AG10803 (cell line): ENCODE measurements around the gene LMTK3.

Experiments used
- DNase-seq: peaks from one replicate; pipeline ENCODE4 v3.0.0; 2010; ENCODE audit warnings: low read depth
- H3K4me3 ChIP-seq: 2 replicates; pipeline ENCODE4 v1.5.1; 2011; ENCODE audit warnings: mild to moderate bottlenecking, low read length, control low read depth
- TF ChIP-seq, protein P1 (sequence below): conservative IDR thresholded peaks from 2 replicates; pipeline ENCODE4 v1.5.1; 2011; ENCODE audit warnings: mild to moderate bottlenecking, low read length, control low read depth, inconsistent platforms

The LMTK3 gene

DNA sequence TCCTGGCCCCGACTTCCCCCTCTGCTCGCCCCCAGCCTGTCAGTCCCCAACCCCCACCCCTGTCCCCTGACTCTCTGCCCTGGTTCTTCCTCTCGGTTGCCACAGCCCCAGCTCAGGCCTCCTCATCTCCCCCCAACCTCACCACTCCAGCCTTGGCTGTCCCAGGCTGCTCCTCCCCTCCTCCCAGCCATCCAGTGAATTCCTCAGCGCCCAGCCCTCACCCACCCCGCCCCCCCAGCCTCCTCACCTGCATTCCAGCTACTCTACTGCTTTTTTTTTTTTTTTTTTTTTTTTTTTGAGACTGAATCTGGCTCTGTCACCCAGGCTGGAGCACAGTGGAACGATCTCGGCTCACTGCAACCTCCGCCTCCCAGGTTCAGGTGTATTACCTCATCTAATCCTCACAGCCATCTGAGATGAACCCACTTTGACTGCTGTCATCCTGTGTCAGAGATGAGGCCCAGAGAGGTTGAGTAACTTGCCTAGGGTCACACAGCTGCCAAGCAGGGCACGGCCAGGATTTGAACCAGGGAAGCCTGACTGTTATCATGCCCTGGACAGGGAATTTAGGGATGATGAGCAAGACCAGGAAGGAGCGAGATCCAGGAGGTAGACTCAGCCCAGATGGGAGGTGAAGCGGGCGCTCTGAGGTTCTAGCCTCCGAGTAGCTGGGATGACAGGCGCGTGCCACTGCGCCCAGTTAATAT is 42.9 kb upstream of the LMTK3 start:
- TF ChIP-seq, protein P1, sequence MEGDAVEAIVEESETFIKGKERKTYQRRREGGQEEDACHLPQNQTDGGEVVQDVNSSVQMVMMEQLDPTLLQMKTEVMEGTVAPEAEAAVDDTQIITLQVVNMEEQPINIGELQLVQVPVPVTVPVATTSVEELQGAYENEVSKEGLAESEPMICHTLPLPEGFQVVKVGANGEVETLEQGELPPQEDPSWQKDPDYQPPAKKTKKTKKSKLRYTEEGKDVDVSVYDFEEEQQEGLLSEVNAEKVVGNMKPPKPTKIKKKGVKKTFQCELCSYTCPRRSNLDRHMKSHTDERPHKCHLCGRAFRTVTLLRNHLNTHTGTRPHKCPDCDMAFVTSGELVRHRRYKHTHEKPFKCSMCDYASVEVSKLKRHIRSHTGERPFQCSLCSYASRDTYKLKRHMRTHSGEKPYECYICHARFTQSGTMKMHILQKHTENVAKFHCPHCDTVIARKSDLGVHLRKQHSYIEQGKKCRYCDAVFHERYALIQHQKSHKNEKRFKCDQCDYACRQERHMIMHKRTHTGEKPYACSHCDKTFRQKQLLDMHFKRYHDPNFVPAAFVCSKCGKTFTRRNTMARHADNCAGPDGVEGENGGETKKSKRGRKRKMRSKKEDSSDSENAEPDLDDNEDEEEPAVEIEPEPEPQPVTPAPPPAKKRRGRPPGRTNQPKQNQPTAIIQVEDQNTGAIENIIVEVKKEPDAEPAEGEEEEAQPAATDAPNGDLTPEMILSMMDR, result no peak
- no peak for DNase-seq
- H3K4me3 ChIP-seq, result no peak overlapping the region

DNA sequence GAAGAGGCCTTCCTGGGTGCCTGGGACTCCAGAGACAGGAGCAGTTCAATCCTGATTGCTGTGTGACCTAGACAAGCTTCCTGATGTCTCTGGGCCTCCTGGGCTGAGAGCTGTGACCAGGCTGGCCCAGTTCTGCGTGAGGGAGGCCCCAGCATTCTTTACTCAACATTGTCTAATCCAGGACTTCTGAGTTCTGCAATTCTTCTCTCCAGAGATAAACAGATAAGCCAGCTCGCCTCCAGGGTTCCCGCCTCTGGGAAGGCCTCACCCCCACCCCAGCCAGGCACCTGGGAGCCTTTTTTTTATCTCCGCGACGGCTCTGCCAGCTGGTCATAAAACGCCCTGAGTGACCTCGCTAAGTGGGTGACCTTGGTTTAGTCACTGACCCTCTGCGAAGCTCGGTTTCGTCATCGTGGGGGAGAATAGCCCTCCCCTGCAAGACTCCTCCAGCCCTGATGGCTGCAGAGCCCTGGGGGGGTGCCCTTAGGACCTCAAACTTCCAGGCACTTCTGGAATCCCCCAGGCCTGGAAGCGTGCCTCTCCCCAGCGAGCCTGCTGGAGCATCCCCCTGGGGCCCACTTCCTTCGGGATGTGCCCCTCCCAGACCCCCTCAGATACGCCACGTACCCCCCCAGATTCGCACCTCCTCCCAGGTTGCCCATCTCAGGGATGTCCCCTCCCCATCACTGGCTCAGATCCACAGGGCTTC is 42.2 kb upstream of the LMTK3 start:
- DNase-seq, result peak; percentile 28
- TF ChIP-seq, protein P1, result no peak
- H3K4me3 ChIP-seq, result no peak overlapping the region

DNA sequence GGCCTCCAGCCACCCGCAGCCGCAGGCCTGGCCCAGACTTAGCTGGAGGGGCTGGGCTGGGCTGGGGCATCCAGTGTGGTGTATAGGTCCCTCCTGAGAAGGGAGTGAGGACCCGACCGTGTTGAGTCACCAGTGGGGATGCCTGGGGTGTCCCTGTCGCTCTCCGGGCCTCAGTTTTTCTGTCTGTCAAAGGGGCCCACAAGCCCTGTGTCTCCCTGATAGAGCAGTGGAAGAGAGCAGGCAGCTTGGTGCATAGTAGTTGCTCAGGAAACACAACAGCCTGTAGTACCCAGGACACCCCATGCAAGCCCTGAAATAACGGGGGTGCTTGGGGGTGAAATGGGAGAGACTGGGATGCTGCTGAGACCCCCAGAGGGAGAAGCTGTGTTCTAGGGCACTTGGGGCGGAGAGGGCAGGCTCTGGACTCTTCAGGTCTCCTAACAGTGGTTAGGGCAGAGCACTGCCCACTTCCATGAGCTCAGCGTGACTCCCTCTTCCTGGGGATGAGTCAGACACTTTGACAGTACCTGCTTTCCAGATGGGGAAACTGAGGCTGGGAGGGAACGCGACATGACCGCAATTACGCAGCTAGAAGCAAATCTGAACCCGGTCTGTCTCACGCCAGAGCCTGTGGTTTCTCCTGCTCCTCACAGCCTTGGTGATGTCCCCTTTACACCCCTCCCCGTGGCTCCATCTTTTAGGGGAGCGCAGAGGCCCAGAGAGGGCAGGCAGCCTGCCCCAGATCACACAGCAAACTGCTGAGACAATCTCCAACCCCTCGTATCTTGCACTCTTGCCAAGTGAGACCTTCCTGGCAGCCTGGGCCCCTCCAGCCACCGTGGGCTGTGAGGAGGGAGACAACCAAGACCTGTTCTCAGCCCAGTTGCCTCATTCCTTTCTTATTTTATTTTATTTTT is 41.0 kb upstream of the LMTK3 start:
- H3K4me3 ChIP-seq, result no peak overlapping the region
- TF ChIP-seq, protein P1, result no peak
- DNase-seq, result no peak

DNA sequence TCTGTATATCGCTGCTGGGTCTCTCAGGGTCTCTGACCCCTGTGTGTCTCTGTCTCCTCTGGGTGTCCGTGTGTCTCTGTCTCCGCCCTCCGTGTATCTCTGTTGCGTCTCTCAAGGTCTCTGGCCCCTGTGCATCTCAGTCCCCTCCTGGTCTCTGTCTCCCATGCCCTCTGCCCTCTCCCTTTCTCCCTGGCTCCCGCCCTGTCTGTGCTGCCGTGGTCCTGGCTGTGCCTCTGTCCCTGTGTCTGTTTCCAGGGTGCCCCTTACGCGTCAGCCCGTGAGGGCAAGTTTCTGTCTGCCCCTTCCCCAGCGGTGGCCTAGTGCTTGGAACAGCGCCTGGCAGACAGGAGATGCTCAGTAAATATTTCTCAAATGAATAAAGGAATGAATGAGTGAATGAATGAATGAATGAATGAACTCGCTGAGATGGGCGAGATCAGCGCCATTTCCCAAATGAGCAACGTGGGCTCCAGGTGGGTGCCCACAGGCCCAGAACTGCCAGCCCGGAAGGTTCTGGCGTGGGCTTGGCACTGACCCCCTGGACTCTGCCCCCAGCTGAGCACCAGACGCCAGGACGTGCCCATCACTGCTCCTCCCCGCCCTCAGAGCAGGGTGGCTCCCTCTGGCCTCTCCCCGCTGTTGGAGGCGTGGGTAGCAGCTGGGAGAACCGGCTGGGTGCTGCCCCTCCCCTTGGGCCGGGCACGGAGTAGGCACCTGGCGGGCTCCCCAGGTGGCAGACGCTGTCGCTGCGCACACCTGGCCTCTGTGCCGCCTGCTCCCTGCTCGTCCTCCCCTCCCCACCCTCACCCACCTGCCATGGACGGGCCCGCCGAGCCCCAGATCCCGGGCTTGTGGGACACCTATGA is 40.0 kb upstream of the LMTK3 start, which contains the start of gene SULT2B1:
TSS of gene SULT2B1 (plus strand) at position 736 of the 866 bp plus-strand sequence. CDS start at position 817, 81 bp downstream.
- TF ChIP-seq, protein P1, result no peak
- DNase-seq, result no peak
- no peak within 1 kb of the TSS for H3K4me3 ChIP-seq

DNA sequence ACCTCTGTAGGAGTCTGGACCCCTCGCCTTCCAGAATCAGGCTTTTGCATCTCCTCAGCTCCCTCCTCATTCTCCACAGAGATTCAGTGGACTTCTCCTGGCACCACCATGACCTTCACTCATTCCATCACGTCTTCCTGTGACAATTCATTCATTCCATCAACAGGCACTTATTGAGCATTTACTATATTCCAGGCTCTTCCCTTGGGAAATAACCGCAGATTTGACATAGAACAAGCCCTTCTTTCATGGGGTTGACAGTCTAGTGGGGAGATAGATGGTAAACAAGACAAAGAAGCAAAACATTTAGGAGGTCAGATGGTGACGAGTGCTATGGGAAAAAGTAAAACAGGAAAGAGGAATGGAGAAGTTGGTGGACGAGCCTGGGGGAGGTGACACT is 37.7 kb upstream of the LMTK3 start:
- no peak for DNase-seq
- TF ChIP-seq, protein P1, result no peak
- H3K4me3 ChIP-seq, result no peak overlapping the region

DNA sequence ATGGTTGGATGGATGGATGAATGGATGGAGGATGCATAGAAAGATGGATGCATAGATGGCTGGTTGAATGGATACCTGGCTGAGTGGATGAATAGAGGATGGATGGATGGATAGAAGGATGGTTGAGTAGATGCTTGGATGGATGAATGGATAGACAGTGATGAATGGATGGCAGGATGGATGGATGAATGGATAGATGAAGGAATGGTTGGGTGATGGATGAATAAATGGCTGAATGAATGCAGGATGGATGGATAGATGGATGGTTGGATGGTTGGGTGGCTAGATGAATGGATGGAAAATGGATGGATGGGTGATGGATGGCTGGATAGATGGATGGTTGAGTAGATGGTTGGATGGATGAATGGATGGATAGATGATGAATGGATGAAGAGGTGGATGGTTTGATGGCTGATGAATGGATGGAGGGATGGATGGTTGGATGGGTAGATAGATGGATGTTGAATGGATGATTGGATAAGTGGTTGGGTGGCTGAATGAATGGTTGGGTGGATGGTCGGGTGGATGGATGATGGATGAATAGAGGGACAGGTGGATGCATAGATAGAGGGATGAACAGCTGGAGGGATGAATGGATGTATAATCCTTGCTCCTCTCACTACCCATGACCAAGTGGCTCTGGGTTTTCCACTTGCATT is 36.7 kb upstream of the LMTK3 start:
- H3K4me3 ChIP-seq, result no peak overlapping the region
- DNase-seq, result no peak
- TF ChIP-seq, protein P1, result no peak
